ENCODE data around the gene TM6SF1. TPM values are rescaled to one million over a fixed set of nuclear protein-coding genes. Genes with fewer than 3 reads are reported as not detected.
A peak's percentile ranks its signal among the peaks of the same experiment; 100 is the strongest.
"Not testable (repeated sequence)": the region's sequence is repeated elsewhere in the genome, so short reads cannot be mapped to it uniquely, and the experiment has no call there.

Gene TM6SF1
- total RNA-seq, 4 donors from 2014 or later, result 7.8 to 19.9 (median 12.8) TPM

DNA sequence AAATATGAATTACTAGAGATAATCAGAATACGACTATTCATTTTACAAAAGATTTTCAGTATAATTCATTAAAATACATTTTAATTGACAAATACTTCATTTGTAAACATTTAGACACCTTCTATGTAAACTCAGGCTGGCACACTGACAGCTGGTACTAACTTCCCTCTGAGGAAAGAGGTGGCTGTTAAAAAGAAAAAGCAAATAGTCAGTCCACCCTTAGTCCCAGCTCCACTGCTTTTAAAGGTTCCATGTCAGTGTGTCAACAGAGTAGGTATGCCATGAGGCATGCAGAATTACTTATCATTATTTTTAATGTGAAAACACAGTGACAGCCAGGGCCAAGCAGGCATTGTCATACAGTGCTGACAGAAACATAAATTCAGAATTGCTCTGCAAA lies 16.1 kb downstream of the TM6SF1 start:
- TF ChIP-seq, protein P1, sequence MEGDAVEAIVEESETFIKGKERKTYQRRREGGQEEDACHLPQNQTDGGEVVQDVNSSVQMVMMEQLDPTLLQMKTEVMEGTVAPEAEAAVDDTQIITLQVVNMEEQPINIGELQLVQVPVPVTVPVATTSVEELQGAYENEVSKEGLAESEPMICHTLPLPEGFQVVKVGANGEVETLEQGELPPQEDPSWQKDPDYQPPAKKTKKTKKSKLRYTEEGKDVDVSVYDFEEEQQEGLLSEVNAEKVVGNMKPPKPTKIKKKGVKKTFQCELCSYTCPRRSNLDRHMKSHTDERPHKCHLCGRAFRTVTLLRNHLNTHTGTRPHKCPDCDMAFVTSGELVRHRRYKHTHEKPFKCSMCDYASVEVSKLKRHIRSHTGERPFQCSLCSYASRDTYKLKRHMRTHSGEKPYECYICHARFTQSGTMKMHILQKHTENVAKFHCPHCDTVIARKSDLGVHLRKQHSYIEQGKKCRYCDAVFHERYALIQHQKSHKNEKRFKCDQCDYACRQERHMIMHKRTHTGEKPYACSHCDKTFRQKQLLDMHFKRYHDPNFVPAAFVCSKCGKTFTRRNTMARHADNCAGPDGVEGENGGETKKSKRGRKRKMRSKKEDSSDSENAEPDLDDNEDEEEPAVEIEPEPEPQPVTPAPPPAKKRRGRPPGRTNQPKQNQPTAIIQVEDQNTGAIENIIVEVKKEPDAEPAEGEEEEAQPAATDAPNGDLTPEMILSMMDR (IDR thresholded peaks at IDR 0.05), result no peak
- TF ChIP-seq POLR2A (IDR thresholded peaks at IDR 0.05), result no peak
- intact Hi-C loops (cut with DNase I), result no loop called here
- H3K4me1 ChIP-seq, result no peaks in the 10 kb centered on the region
- H3K27me3 ChIP-seq, result no peaks in the 10 kb centered on the region
- H3K27ac ChIP-seq, result no peak overlapping the region
- DNase-seq, result no peak
- 98% methylated on average over 1 of the region's 1 CpG for WGBS, 2 donors
- no peaks in the 10 kb centered on the region for H3K36me3 ChIP-seq
- no peak overlapping the region for H3K4me3 ChIP-seq (replicated peaks in 1 of 3)
- H3K9me3 ChIP-seq, result no peaks in the 10 kb centered on the region

DNA sequence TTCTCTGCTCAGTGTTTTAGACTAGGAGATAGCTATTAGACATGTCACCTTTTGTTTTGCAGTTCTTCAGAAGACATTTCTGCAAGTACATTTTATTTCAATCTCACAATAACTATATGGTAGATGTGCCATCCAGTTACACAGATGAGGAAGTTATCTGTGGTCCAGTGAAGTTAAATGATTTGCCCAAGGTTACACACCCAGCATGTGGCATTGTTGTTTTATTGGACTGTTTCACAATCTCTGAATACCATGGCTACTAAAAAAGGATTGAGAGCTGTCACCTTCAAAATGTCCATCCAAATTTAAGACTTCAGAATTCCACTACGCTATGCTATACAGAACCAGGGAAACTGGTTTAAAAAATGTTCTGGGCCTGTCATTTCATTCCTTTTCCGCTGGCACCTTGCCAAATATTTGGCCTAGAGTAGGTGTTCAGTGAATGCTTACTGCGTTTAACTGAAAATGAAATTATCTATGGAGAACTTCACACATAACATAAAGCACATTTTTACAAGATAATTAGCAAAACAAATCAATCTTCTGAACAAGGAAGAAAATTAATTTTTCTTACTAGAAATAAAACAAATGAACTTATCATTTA lies 20.2 kb downstream of the TM6SF1 start:
- peak; percentile 20 to 23 for DNase-seq
- Histone ChIP-seq H3K27ac (no peak overlapping the region), H3K27me3 (no peaks in the 10 kb centered on the region), H3K4me3 (replicated peaks in 1 of 3) (no peak overlapping the region), H3K9me3 (no peaks in the 10 kb centered on the region), H3K4me1 (no peaks in the 10 kb centered on the region), H3K36me3 (no peaks in the 10 kb centered on the region)
- 68 to 69% methylated on average over 3 of the region's 3 CpGs for WGBS, 2 donors
- TF ChIP-seq, protein P1 (IDR thresholded peaks at IDR 0.05), result no peak
- no peak for TF ChIP-seq POLR2A (IDR thresholded peaks at IDR 0.05)
- intact Hi-C loops (cut with DNase I), result no loop called here

DNA sequence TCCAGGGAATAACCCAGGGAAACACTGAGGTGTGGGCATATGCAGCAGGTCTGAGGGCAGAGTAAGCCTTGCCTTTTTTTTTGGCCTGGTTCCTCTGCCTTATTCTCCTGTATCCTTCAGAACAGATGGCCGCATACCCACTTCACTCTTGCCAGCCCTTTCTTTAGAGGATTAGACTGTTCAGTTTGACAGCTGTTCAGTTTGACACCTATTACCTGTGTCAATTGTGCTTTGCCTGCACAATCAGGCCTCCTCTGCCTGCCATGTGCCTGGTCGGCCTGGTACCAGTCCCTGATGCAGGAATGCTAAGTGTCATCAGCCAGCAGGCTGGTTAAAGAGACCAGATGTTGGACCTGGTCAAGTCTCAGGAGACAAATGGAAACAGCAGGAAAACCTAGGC lies 22.3 kb downstream of the TM6SF1 start:
- Histone ChIP-seq H3K9me3 (no peaks in the 10 kb centered on the region), H3K27ac (no peak overlapping the region), H3K4me1 (no peaks in the 10 kb centered on the region), H3K4me3 (replicated peaks in 1 of 3) (no peak overlapping the region), H3K27me3 (no peaks in the 10 kb centered on the region), H3K36me3 (no peaks in the 10 kb centered on the region)
- intact Hi-C loops (cut with DNase I), result no loop called here
- DNase-seq, result no peak
- 80 to 86% methylated on average over 2 of the region's 2 CpGs for WGBS, 2 donors
- TF ChIP-seq, protein P1 (IDR thresholded peaks at IDR 0.05), result no peak
- TF ChIP-seq POLR2A (IDR thresholded peaks at IDR 0.05), result no peak

DNA sequence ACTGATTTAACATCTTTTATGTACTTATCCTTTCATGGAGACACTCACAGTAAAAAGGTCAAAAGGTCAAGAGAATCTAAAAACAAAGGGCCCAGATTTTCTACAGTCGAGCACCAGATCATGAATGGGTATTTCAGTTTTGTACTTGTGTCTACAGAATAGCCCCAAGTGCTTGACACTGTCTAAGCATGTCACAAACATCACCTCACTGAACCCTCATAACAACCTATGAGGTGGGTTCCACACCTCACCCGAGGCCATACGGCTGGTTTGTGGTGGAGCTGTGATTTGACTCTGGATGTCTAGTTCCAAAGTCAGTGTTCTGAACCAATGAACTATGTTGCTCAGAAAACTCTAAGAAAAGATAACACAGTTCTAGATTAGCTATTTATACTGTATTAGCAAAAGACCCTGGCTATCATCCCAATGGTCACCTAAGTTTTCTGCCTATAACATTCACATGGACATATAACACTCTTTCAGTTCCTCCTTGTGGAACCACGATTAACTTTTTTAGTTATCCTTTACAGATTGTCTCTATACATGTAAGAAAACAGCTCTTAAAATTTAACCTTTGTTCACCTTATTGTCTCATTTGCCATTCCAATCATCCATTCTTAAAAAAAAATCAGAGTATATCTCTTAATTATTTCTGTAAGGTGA lies 25.5 kb downstream of the TM6SF1 start:
- no peak overlapping the region for H3K27ac ChIP-seq
- TF ChIP-seq, protein P1 (IDR thresholded peaks at IDR 0.05), result no peak
- TF ChIP-seq POLR2A (IDR thresholded peaks at IDR 0.05), result no peak
- intact Hi-C loops (cut with DNase I), result no loop called here

DNA sequence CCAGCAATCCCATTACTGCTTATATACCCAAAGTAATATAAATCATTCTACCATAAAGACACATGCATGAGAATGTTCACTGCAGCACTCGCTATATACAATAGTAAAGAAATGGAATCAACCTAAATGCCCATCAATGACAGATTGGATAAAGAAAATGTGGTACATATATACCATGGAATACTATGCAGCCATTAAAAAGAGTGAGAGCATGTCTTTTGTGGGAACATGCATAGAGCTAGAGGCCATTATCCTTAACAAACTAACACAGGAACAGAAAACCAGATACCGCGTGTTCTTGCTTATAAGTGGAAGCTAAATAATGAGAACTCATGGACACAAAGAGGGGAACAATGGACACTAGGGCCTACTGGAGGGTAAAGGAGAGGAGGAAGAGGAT lies 34.7 kb downstream of the TM6SF1 start:
- H3K27me3 ChIP-seq; H3K27ac ChIP-seq; H3K4me1 ChIP-seq; H3K4me3 ChIP-seq (replicated peaks in 1 of 3); DNase-seq; H3K9me3 ChIP-seq; intact Hi-C loops (cut with DNase I): not testable (repeated sequence)
- WGBS, 2 donors, result 98 to 99% methylated on average over 3 of the region's 3 CpGs
- H3K36me3 ChIP-seq, result peaks cover 7 to 18% of the 10 kb centered on the region in 2 donors

More for the DNA sequence above, 25.5 kb downstream of the TM6SF1 start:
- Histone ChIP-seq H3K27me3 (no peaks in the 10 kb centered on the region), H3K4me3 (replicated peaks in 1 of 3) (no peak overlapping the region), H3K36me3 (no peaks in the 10 kb centered on the region), H3K9me3 (no peaks in the 10 kb centered on the region), H3K4me1 (no peaks in the 10 kb centered on the region)
- WGBS, 2 donors, result 90 to 91% methylated on average over 4 of the region's 4 CpGs
- DNase-seq, result no peak

All from thyroid gland (tissue), 4 donors.